ENCODE data around the gene OSTN. TPM values are rescaled to one million over a fixed set of nuclear protein-coding genes. Genes with fewer than 3 reads are reported as not detected.

The OSTN gene
- total RNA-seq, 3 donors from 2014 or later (not counting 1 experiment from before 2014, with no cell fraction given): not detected

- ATAC-seq (no peak), DNase-seq (no peak)
- no peak for TF ChIP-seq CTCF (IDR thresholded peaks at IDR 0.05)
- Histone ChIP-seq H3K36me3 (ENCODE audit: control insufficient read depth, insufficient read depth, low read length) (no peaks in the 10 kb centered on the region), H3K4me1 (ENCODE audit: control insufficient read depth, insufficient read depth, low read length) (no peaks in the 10 kb centered on the region), H3K9me3 (ENCODE audit: control insufficient read depth, insufficient read depth, low read length) (no peaks in the 10 kb centered on the region), H3K27me3 (ENCODE audit: control insufficient read depth, insufficient read depth, low read length) (no peaks in the 10 kb centered on the region), H3K27ac (ENCODE audit: low read length) (no peak overlapping the region), H3K4me3 (ENCODE audit: low read length) (no peak overlapping the region)
- H3K4me1 Mint-ChIP-seq: no peaks in the 10 kb centered on the region
- no peak overlapping the region for H3K4me3 Mint-ChIP-seq
- H3K9me3 Mint-ChIP-seq: no peaks in the 10 kb centered on the region
- intact Hi-C loops (cut with micrococcal nuclease): no loop called here
- no peaks in the 10 kb centered on the region for H3K36me3 Mint-ChIP-seq
- no peaks in the 10 kb centered on the region for H3K27me3 Mint-ChIP-seq (ENCODE audit: low read depth in 2 of 2)
- no peak overlapping the region for H3K27ac Mint-ChIP-seq
These were observed 76.7 kb downstream of the OSTN start for GRCh38 chr3:191275751-191276150.

- WGBS (ENCODE audit: insufficient coverage): 60% methylated on average over 1 of the region's 1 CpG
- DNase-seq (no peak), ATAC-seq (no peak)
- Histone ChIP-seq H3K36me3 (ENCODE audit: control insufficient read depth, insufficient read depth, low read length) (no peaks in the 10 kb centered on the region), H3K27ac (ENCODE audit: low read length) (no peak overlapping the region), H3K4me3 (ENCODE audit: low read length) (no peak overlapping the region), H3K9me3 (ENCODE audit: control insufficient read depth, insufficient read depth, low read length) (no peaks in the 10 kb centered on the region), H3K4me1 (ENCODE audit: control insufficient read depth, insufficient read depth, low read length) (no peaks in the 10 kb centered on the region), H3K27me3 (ENCODE audit: control insufficient read depth, insufficient read depth, low read length) (peaks cover 2% of the 10 kb centered on the region)
- Mint-ChIP-seq H3K27me3 (ENCODE audit: low read depth in 2 of 2) (peaks cover 3 to 6% of the 10 kb centered on the region in 2 donors), H3K36me3 (no peaks in the 10 kb centered on the region), H3K4me1 (no peaks in the 10 kb centered on the region), H3K27ac (no peak overlapping the region), H3K9me3 (no peaks in the 10 kb centered on the region), H3K4me3 (no peak overlapping the region)
- intact Hi-C loops (cut with micrococcal nuclease): no loop called here
- no peak for TF ChIP-seq CTCF (IDR thresholded peaks at IDR 0.05)
These were observed 81.1 kb downstream of the OSTN start for GRCh38 chr3:191280111-191280510.

- H3K4me1 Mint-ChIP-seq: no peaks in the 10 kb centered on the region
- H3K4me3 Mint-ChIP-seq: no peak overlapping the region
- no peak for TF ChIP-seq CTCF (IDR thresholded peaks at IDR 0.05)
- Histone ChIP-seq H3K4me3 (ENCODE audit: low read length) (no peak overlapping the region), H3K36me3 (ENCODE audit: control insufficient read depth, insufficient read depth, low read length) (no peaks in the 10 kb centered on the region), H3K4me1 (ENCODE audit: control insufficient read depth, insufficient read depth, low read length) (no peaks in the 10 kb centered on the region), H3K27ac (ENCODE audit: low read length) (no peak overlapping the region), H3K27me3 (ENCODE audit: control insufficient read depth, insufficient read depth, low read length) (peaks cover 2% of the 10 kb centered on the region), H3K9me3 (ENCODE audit: control insufficient read depth, insufficient read depth, low read length) (no peaks in the 10 kb centered on the region)
- peaks cover 3 to 6% of the 10 kb centered on the region in 2 donors for H3K27me3 Mint-ChIP-seq (ENCODE audit: low read depth in 2 of 2)
- intact Hi-C loops (cut with micrococcal nuclease): no loop called here
- H3K27ac Mint-ChIP-seq: no peak overlapping the region
- no peaks in the 10 kb centered on the region for H3K36me3 Mint-ChIP-seq
- ATAC-seq (no peak), DNase-seq (no peak)
- no peaks in the 10 kb centered on the region for H3K9me3 Mint-ChIP-seq
These were observed 81.8 kb downstream of the OSTN start for GRCh38 chr3:191280882-191281281.

All from natural killer cell (primary cell).